GM12878 (cell line): ENCODE data around the gene NFAM1. TPM values are rescaled to one million over a fixed set of nuclear protein-coding genes. Genes with fewer than 3 reads are reported as not detected.

Experiments
- ATAC-seq: fragments of 200-7000 bp; cut with Tn5 transposase; 3 replicates; pipeline ENCODE4 v1.9.1; 2020; ENCODE audit warnings: mild to moderate bottlenecking, moderate library complexity
- BruUV-seq: library from RNA; stranded (reverse); fragments of 400-500 nt; replicated peaks from 2 replicates; lab custom pipeline; 2021; lab: Mats Ljungman, UMichigan
- CTCF ChIA-PET: fragments of 300-600 bp; sonication (Branson Sonifier 250); formaldehyde crosslinking; extraction: SDS; loops from one replicate; lab custom pipeline; 2021; ENCODE audit warnings: inconsistent platforms; lab: Yijun Ruan, JAX
- POLR2A ChIA-PET: fragments of 350-600 bp; formaldehyde crosslinking; extraction: SDS; loops from one replicate; lab custom pipeline; 2021; ENCODE audit warnings: inconsistent platforms; lab: Charles Lee
- RAD21 ChIA-PET: fragments of 300-600 bp; sonication (Branson Sonifier 250); formaldehyde crosslinking; loops from one replicate; lab custom pipeline; 2023; ENCODE audit warnings: antibody characterized with exemption; ENCODE audit not compliant: unreplicated experiment; lab: Charles Lee
- SMC1A ChIA-PET: fragments of 300-600 bp; sonication (Branson Sonifier 250); formaldehyde crosslinking; loops from one replicate; lab custom pipeline; 2023; ENCODE audit not compliant: unreplicated experiment, uncharacterized antibody; lab: Charles Lee
- DNase-seq: peaks from one replicate; pipeline ENCODE4 v3.0.0-alpha.2; 2011; ENCODE audit warnings: low read depth, low spot score
- FAIRE-seq: peaks from 3 replicates; lab custom pipeline; 2011; peaks lifted over from hg19 to GRCh38; lab: Jason Lieb, UNC
- H2AFZ ChIP-seq: 2 replicates; pipeline ENCODE4 v1.6.0; 2011; ENCODE audit warnings: low read depth, low read length, control low read depth; ENCODE audit not compliant: control insufficient read depth
- H3K27ac ChIP-seq: 2 replicates; pipeline ENCODE4 v1.5.1; 2011; ENCODE audit warnings: control low read depth; ENCODE audit not compliant: control insufficient read depth, insufficient read depth
- H3K27me3 ChIP-seq, 2 experiments: replicated peaks in 1 of 2; 2 replicates each; pipeline versions ENCODE4 v1.6.0 to v1.6.1; 2011; ENCODE audit warnings: low read length in 1 of 2; ENCODE audit not compliant: control insufficient read depth in 2 of 2, insufficient read depth in 2 of 2
- H3K36me3 ChIP-seq, 2 experiments: 2 replicates each; pipeline ENCODE4 v1.5.1; 2011; ENCODE audit warnings: low read length in 1 of 2; ENCODE audit not compliant: control insufficient read depth in 2 of 2, insufficient read depth in 2 of 2
- H3K4me1 ChIP-seq: 2 replicates; pipeline ENCODE4 v1.6.1; 2011; ENCODE audit warnings: mild to moderate bottlenecking, low read length, moderate library complexity, mixed read lengths; ENCODE audit not compliant: control insufficient read depth, insufficient read depth
- H3K4me2 ChIP-seq: 2 replicates; pipeline ENCODE4 v1.6.0; 2011; ENCODE audit warnings: control low read depth; ENCODE audit not compliant: control insufficient read depth, insufficient read depth
- H3K4me3 ChIP-seq: fragments of 200-600 bp; sonication (generic); 2 replicates; pipeline ENCODE4 v1.5.1; 2016
- H3K79me2 ChIP-seq: 2 replicates; pipeline ENCODE4 v1.6.0; 2011; ENCODE audit warnings: low read length; ENCODE audit not compliant: control insufficient read depth, insufficient read depth
- H3K9ac ChIP-seq: 2 replicates; pipeline ENCODE4 v1.8.0; 2011; ENCODE audit warnings: low read length, control low read depth, mixed read lengths; ENCODE audit not compliant: control insufficient read depth, insufficient read depth
- H3K9me3 ChIP-seq: replicated peaks from 3 replicates; pipeline ENCODE4 v1.5.1; 2011; ENCODE audit warnings: mild to moderate bottlenecking, low read length; ENCODE audit not compliant: control insufficient read depth, insufficient read depth
- H4K20me1 ChIP-seq: 2 replicates; pipeline ENCODE4 v1.6.0; 2011; ENCODE audit not compliant: control insufficient read depth, insufficient read depth
- MYC ChIP-seq: IDR thresholded peaks from 2 replicates; pipeline ENCODE4 v1.6.1; 2011; ENCODE audit warnings: mild to moderate bottlenecking, low read length, moderate library complexity, inconsistent platforms; ENCODE audit not compliant: insufficient read depth, insufficient replicate concordance, insufficient read length, severe bottlenecking
- SUZ12 ChIP-seq: fragments of 200-600 bp; sonication (generic); IDR thresholded peaks from one replicate; pipeline ENCODE4 v1.6.1; 2018; ENCODE audit warnings: antibody characterized with exemption, mild to moderate bottlenecking; ENCODE audit not compliant: unreplicated experiment
- ZSCAN29 ChIP-seq: fragments of 450-650 bp; IDR thresholded peaks from 2 replicates; pipeline ENCODE4 v1.6.1; 2017; ENCODE audit warnings: mild to moderate bottlenecking, moderate library complexity
- WGBS: methylation state at CpG from one replicate; pipeline ENCODE4 v1.1.6; 2016; ENCODE audit warnings: low lambda C conversion rate; ENCODE audit not compliant: insufficient replicate concordance, insufficient coverage; ENCODE audit errors: missing lambda C conversion rate; 5-methylcytosine and 5-hydroxymethylcytosine counted together
- in situ Hi-C: fragments of 300-500 bp; cut with MboI; formaldehyde crosslinking; loops from 9 replicates; pipeline ENCODE4 v1.14.3; 2018; ENCODE audit warnings: mixed read lengths
- intact Hi-C: fragments of 100-400 bp; cut with micrococcal nuclease; formaldehyde crosslinking; loops from one replicate; pipeline ENCODE4 v1.14.2; 2022; ENCODE audit not compliant: unreplicated experiment
- polyA plus RNA-seq, 11 experiments: library from polyadenylated mRNA; depleted of rRNA in 4 of 11; unstranded in 6 of 11; stranded (reverse) in 5 of 11; fragments of >200 nt; fragmentation: Nextera tagmentation in 4 of 11; fragmentation: Illumina TruSeq in 1 of 11; extraction: Ambion mirVana in 4 of 11; extraction: Trizol in 1 of 11; gene quantifications; 1 replicate in 1 of 11; 2 replicates in 10 of 11; pipeline versions ENCODE4 v1.2.1 to v1.2.3, GENCODE V29; 2011 to 2016; ENCODE audit warnings: inconsistent platforms in 2 of 11, missing spikeins in 2 of 11, low read depth in 1 of 11
- total RNA-seq, 4 experiments: library from RNA; depleted of rRNA in 3 of 4; stranded (reverse); fragments of >200 nt in 3 of 4; fragmentation: Illumina TruSeq in 1 of 4; extraction: Trizol in 1 of 4; gene quantifications; 2 replicates each; pipeline versions ENCODE4 v1.2.1 to v1.2.3, GENCODE V29; 2013 to 2021

NFAM1 gene
- total and polyA plus RNA-seq, 10 of the 15 experiments (the other 5 are each of a cell fraction or from before 2014, with no cell fraction given), result 0.13 to 1.3 (median 0.24) TPM; not detected in 3

DNA sequence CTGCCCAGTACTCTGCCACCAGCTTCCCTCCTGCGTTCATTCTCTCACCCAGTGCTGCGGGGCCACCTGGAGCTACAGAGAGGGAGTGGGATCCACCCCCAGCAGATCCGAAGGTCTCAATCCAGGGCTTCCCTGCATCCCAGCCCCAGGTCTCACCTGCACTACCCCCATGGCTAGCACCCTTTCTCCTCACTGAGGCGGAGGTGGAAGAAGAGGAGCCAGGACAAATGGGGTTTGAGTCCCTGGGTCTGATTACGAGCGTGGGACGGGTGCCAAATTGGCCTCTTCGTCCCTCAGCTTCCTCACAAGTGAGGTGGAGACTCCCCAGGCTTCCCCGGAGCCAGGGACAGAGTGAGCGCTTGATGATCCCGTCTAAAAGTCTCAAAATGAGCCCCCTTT is 64.2 kb downstream of the NFAM1 start:
- in situ Hi-C loops, result no loop called here
- ATAC-seq, result no peak
- TF ChIP-seq SUZ12 (peak; percentile 53), MYC (no peak)
- TF ChIP-seq, all 136 proteins: peak for 1
- H3K9ac ChIP-seq, result no peak overlapping the region
- no peaks in the 10 kb centered on the region for H3K79me2 ChIP-seq
- POLR2A ChIA-PET, result no interaction called here
- RAD21 ChIA-PET, result interaction anchor here (1.5 kb wide), 1 partner anchor 11 kb away, joined by 4 read pairs; no protein-coding TSS in a partner anchor
- no peaks in the 10 kb centered on the region; the same call in 2 of the 3 replicates for H3K9me3 ChIP-seq
- SMC1A ChIA-PET, result interaction anchor here (1.8 kb wide), 1 partner anchor 9 kb away, joined by 8 read pairs; no protein-coding TSS in a partner anchor
- WGBS, result 14% methylated on average over 11 of the region's 11 CpGs
- peak overlapping the region; percentile 93 for H3K4me2 ChIP-seq
- peaks cover 12% of the 10 kb centered on the region for H3K4me1 ChIP-seq
- H3K27ac ChIP-seq, result no peak overlapping the region
- DNase-seq (no peak), FAIRE-seq (no peak)
- H3K4me3 ChIP-seq, result no peak overlapping the region
- no peak overlapping the region for H2AFZ ChIP-seq
- CTCF ChIA-PET, result no interaction called here
- BruUV-seq, result no TSS peak
- peaks cover 15 to 20% of the 10 kb centered on the region in 2 experiments; a peak in 3 of 4 replicates for H3K27me3 ChIP-seq
- no peaks in the 10 kb centered on the region for H4K20me1 ChIP-seq
- H3K36me3 ChIP-seq, result no peaks in the 10 kb centered on the region
- intact Hi-C loops, result loop anchor here (5.0 kb wide), 2 partner anchors 46 to 49 kb away; no protein-coding TSS in a partner anchor

DNA sequence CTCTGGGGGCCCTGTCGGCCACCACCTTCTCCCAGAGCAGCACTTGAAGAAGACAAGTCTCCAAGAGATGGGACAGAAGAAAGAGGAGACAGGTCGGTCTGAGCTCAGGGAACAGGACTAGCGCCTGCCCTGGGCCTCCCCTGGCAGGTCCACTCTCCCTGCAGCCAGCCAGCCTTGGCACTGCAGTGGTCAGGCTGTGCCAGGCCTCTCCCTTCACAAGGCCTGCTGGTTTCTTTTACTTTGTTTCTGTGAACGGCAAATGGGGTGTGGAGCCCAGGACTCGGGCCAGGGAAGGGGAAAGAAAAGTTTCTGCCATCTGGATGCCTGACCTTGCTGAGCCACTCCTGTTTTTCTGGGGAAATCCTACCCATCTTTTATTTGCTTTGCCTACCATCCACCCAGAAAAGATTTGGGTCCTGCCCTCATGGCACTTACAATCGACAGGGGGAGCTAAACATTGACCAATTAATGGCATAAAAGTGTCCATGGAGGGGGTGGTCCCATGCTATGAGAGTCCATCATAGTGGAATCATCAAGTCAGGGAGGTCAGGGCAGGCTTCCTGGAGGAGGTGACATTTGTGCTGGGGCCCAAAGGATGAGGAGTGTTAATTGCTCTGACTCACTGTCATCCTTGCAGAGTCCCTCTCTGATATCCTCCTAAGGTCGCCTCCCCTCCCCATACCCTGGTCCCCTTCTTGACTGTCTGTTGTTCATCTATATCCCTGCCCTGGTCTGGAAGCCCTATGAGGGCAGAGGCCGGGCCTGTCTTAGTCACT is 65.2 kb downstream of the NFAM1 start:
- no peak for FAIRE-seq
- Histone ChIP-seq H3K4me3 (no peak overlapping the region), H3K9ac (no peak overlapping the region), H3K36me3 (no peaks in the 10 kb centered on the region), H3K79me2 (no peaks in the 10 kb centered on the region), H3K27me3 (peaks cover 15 to 20% of the 10 kb centered on the region in 2 experiments; a peak in 3 of 4 replicates), H2AFZ (no peak overlapping the region), H3K4me1 (peaks cover 12% of the 10 kb centered on the region), H3K9me3 (no peaks in the 10 kb centered on the region; the same call in 2 of the 3 replicates), H3K27ac (no peak overlapping the region), H4K20me1 (no peaks in the 10 kb centered on the region), H3K4me2 (no peak overlapping the region)
- no TSS peak for BruUV-seq
- intact Hi-C loops (loop anchor here (5.0 kb wide), 2 partner anchors 45 to 50 kb away; no protein-coding TSS in a partner anchor), in situ Hi-C loops (no loop called here)
- TF ChIP-seq ZSCAN29, result no peak
- ChIA-PET SMC1A (interaction anchor here (0.7 kb wide), 1 partner anchor 121 kb away, joined by 3 read pairs; no protein-coding TSS in a partner anchor), CTCF (interaction anchor here (1.4 kb wide), 1 partner anchor 70 kb away, joined by 5 read pairs; no protein-coding TSS in a partner anchor), RAD21 (no interaction called here), POLR2A (interaction anchor here (0.7 to 0.9 kb wide), 2 partner anchors 25 to 468 kb away, joined by 3 to 6 read pairs; no protein-coding TSS in a partner anchor)
- no peak for ATAC-seq
- WGBS, result 46% methylated on average over 8 of the region's 8 CpGs
- DNase-seq, result no peak
